ENCODE measurements around the gene MAPRE3.

Gene MAPRE3

DNA sequence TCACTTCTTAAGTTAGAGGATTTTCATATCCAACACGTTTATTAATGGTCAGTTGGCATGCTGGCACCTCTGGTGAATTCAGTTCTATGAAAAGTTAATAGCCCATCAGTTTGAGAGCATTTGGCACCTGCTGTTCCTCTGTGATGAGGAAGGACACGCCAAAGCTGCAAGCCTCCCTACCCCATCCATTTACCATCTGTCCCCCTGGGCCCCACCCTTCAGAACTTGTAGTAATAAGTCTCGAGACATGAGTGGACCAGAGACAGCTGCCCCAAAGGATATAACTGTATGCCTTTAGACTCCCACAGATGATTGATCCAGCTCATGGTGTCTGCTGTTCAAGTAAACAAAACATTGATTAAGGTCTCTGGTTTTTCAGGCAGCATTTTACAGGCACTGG lies 94.7 kb downstream of the MAPRE3 start:
- no peak for DNase-seq (ENCODE audit: low read depth)
- TF ChIP-seq, protein P1, sequence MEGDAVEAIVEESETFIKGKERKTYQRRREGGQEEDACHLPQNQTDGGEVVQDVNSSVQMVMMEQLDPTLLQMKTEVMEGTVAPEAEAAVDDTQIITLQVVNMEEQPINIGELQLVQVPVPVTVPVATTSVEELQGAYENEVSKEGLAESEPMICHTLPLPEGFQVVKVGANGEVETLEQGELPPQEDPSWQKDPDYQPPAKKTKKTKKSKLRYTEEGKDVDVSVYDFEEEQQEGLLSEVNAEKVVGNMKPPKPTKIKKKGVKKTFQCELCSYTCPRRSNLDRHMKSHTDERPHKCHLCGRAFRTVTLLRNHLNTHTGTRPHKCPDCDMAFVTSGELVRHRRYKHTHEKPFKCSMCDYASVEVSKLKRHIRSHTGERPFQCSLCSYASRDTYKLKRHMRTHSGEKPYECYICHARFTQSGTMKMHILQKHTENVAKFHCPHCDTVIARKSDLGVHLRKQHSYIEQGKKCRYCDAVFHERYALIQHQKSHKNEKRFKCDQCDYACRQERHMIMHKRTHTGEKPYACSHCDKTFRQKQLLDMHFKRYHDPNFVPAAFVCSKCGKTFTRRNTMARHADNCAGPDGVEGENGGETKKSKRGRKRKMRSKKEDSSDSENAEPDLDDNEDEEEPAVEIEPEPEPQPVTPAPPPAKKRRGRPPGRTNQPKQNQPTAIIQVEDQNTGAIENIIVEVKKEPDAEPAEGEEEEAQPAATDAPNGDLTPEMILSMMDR (conservative IDR thresholded peaks at IDR 0.05; ENCODE audit: low read depth, low read length) = no peak
- H3K4me3 ChIP-seq (ENCODE audit: low read depth, low read length) = no peak overlapping the region

DNA sequence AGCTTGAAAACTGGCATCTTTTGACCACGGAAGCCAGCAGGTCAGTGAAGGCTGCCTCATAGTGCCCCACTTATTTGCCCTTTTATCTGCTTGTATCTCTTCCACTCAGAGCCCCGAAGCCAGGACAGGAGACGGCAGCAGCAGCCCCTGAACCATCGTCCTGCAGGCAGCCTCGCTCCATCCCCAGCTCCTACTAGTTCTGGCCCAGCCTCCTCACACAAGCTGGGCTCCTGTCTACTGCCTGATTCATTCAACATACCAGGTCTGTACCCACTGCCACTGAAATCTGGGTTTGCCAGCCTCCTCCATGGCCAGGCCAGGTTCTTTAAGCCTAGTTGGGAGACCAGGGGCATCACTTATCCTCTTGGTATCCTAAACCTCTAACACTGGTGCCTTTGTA lies 96.9 kb downstream of the MAPRE3 start:
- no peak for DNase-seq (ENCODE audit: low read depth)
- H3K4me3 ChIP-seq (ENCODE audit: low read depth, low read length) = no peak overlapping the region
- TF ChIP-seq, protein P1 (conservative IDR thresholded peaks at IDR 0.05; ENCODE audit: low read depth, low read length) = no peak

DNA sequence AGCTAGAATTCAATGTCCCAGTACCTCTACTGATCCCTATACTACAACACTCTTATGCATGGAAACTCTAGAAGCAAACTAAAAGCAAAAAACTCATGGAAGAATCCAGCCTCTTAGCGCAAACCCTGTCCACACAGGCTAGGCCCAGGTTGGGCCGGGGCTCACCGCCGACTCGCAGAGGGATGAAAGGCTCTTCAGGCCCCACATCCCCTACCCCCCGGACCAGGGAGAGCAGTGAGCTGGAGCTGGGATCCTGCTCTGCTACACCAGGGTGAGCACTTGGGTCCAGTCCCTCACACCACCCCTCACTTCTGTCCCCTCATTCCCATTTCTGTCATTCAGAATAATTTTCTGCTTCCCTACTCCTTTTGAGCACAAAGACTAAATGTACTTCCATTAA lies 99.0 kb downstream of the MAPRE3 start:
- TF ChIP-seq, protein P1 (conservative IDR thresholded peaks at IDR 0.05; ENCODE audit: low read depth, low read length) = no peak
- H3K4me3 ChIP-seq (ENCODE audit: low read depth, low read length) = peak overlapping the region; percentile 98
- no peak for DNase-seq (ENCODE audit: low read depth)

DNA sequence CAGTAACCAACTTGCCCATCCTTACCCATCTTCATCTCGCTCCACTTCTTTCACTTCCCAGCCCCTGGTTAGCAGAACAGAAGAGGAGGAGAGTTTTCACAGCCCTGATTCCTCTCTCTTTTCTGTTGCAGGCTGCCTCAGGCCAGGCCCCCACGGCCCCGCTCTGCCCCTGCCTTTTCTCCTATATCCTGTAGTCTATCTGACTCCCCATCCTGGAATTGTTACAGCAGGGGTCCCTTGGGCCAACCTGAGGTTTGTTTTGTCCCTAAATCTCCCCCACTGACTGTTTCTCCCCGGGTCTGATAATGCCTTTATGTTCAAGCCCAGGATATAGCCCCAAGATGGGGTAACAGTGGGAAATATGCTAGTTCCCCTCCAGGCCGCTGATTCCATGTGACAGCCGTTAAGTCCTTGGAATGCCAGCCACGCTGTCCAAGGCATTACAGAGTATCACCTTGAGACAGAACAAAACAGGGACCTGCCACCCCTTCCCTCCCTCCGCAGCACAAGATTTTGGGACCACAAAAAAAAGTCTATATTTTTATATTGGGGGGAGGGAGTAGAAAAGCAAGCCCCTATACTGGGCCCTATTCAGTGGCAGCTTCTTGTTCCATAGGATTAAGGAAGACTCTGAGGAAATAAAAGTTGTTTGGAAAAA lies 99.7 kb downstream of the MAPRE3 start:
- DNase-seq (ENCODE audit: low read depth) = no peak
- H3K4me3 ChIP-seq (ENCODE audit: low read depth, low read length) = peak overlapping the region; percentile 98
- TF ChIP-seq, protein P1 (conservative IDR thresholded peaks at IDR 0.05; ENCODE audit: low read depth, low read length) = no peak

DNA sequence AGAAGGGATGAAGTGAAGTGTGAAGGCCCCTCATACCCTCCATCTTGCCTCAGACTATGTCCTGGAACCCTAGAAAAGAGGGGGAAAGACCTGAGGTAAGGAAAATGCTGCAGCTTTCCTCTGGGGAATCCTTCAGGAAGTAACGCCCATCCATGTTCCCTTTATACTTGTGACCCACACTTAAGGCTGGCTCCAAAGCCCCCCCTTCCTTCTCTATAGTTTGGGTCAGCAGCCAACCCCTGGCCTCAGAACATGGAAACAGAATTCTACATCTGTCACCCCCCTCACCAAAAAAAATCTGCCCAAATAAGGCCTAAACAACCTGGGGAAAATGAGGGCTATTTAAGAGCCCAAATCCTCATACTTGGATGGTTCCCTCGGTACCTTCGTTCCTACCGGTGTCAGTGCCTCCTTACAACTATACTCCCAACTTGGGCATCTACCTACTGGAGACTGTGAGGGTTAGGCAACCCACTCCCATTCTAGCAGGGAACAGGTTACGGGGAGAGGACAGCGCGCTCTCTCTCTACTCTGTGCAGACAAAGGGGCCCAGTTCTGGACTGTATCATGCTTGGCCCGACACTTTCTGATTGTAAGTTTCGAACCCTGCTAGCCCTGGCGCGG lies 100.3 kb downstream of the MAPRE3 start:
- TF ChIP-seq, protein P1 (conservative IDR thresholded peaks at IDR 0.05; ENCODE audit: low read depth, low read length) = no peak
- no peak for DNase-seq (ENCODE audit: low read depth)
- H3K4me3 ChIP-seq (ENCODE audit: low read depth, low read length) = peak overlapping the region; percentile 98

DNA sequence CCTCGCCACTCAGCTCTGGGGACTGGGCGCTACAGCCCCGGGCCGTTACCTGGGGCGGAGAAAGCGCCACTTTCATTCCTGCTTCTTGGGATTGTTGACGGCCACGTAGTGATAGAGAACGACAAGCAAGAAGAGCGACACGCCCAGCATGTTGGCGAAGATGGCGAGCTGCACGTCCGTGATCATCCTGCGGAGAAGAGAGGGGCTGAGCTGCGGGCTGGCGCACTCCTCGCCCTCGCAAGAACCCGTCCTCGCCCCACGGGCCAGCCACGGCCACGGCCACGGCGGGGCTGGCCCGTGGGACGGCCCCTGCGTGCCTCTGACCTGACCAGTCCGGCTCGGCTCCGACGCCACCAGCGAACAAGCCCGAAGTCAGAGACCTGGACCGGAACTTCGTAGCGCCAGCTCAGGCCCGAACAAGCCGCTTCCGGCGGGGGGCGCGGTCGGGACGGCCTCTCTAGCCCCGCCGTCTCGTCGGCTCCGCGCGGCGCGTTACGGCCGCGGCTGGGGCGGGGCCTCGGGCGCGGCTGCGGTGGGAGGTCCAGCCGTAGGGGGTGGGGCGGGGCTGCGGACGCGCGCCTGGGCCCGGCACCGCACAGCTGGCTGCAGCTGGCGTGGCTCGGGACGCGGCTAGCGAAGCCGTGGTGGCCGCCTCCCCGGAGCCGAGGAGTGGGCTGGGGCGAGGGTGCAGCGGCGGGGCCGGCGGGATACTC lies 101.0 kb downstream of the MAPRE3 start, which contains the start of gene OST4:
Gene OST4 (minus strand): TSS at position 378 of the 713 bp plus-strand sequence.
- DNase-seq (ENCODE audit: low read depth) = peak; percentile 93
- peak within 1 kb of the TSS; percentile 98 for H3K4me3 ChIP-seq (ENCODE audit: low read depth, low read length)
- TF ChIP-seq, protein P1 (conservative IDR thresholded peaks at IDR 0.05; ENCODE audit: low read depth, low read length) = no peak
